ENCODE measurements around the gene TMEM270.
"Not testable (repeated sequence)": the region's sequence is repeated elsewhere in the genome, so short reads cannot be mapped to it uniquely, and the experiment has no call there.

Gene TMEM270

GRCh38 chr7:73833251-73833919, 27.6 kb upstream of the TMEM270 start:
- DNase-seq: no peak

GRCh38 chr7:73834626-73835191, 26.2 kb upstream of the TMEM270 start:
- DNase-seq: no peak

GRCh38 chr7:73837167-73837566, 23.8 kb upstream of the TMEM270 start:
- DNase-seq: not testable (repeated sequence)

- no peak for DNase-seq
Measured at GRCh38 chr7:73838642-73839041, 22.3 kb upstream of the TMEM270 start.

DNA sequence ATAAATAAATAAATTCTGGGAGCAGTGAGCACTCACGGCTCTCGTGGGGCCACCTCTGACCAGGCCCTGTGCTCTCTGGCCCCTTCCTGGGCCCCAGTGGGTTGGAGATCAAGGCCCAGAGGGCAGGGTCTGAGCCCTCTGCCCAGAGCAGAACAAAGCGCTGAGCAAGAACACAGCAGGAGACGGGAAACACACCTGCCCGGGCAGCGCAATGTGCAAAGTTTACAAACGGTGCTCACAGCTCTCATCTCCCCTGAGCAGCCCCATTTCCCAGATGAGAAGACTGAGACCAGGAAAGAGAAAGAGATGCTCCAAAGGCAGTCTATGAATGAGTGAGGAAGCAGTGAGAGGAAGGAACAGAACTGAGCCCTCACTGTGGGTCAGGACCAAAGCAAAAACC, 21.7 kb upstream of the TMEM270 start:
- DNase-seq: no peak

GRCh38 chr7:73839743-73840714, 20.9 kb upstream of the TMEM270 start:
- DNase-seq: no peak

DNA sequence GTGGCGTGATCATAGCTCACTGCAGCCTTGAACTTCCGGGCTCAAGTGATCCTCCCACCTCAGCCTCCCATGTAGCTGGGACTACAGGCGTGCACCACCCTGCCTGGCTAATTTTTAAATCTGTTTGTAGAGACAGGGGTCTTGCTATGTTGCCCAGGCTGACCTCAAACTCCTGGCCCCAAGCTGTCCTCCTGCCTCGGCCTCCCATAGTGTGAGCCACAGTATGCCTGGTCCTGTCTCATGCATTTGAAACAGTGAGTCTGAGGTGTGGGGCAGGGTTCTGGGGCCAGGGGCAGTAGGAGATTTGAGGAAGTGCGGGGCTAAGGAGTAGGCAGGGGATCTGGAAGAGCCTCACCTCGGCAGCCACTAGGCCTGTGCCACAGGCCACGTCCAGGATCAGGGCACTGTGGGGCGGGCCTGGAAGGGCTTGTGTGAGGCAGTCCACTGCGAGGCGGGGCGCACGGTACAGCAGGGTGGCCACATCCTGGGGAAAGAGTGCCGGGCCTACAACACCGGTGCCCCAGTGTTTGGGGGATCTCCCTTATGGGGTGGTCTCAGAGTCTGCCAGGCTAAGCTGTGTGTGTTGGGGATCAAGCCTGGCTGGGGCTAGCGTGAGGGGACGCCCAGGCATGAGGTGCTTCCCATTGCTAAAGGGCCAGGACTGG, 20.1 kb upstream of the TMEM270 start:
- DNase-seq: no peak

- DNase-seq: no peak
Measured at GRCh38 chr7:73841689-73842066, 19.3 kb upstream of the TMEM270 start.

- DNase-seq: peak; percentile 78
Measured at GRCh38 chr7:73842067-73842976, 18.6 kb upstream of the TMEM270 start, which contains the start of gene METTL27. METTL27 (minus strand) TSS chr7:73842516; CDS start chr7:73842140, 376 bp downstream.

DNA sequence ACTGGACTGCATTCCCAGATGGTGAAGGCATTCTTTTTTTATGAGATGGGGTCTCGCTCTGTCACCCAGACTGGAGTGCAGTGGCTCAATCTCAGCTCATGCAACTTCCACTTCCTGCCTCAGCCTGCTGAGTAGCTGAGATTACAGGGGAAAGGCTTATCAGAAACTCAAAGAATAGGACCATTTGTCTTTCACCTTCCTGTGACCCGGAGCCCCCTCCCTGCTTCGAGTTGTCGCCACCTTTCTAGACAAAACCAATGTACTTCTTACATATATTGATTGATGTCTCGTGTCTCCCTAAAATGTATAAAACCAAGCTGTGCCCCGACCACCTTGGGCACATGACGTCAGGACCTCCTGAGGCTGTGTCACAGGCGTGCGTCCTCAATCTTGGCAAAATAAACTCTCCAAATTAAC, 16.8 kb upstream of the TMEM270 start:
- no peak for DNase-seq

GRCh38 chr7:73844848-73845460, 16.0 kb upstream of the TMEM270 start:
- no peak for DNase-seq

- DNase-seq: not testable (repeated sequence)
Measured at GRCh38 chr7:73845701-73846195, 15.2 kb upstream of the TMEM270 start.

- DNase-seq: no peak
Measured at GRCh38 chr7:73847941-73848723, 12.8 kb upstream of the TMEM270 start.

GRCh38 chr7:73850781-73851207, 10.2 kb upstream of the TMEM270 start:
- no peak for DNase-seq

- no peak for DNase-seq
Measured at GRCh38 chr7:73851410-73852338, 9.3 kb upstream of the TMEM270 start.

DNA sequence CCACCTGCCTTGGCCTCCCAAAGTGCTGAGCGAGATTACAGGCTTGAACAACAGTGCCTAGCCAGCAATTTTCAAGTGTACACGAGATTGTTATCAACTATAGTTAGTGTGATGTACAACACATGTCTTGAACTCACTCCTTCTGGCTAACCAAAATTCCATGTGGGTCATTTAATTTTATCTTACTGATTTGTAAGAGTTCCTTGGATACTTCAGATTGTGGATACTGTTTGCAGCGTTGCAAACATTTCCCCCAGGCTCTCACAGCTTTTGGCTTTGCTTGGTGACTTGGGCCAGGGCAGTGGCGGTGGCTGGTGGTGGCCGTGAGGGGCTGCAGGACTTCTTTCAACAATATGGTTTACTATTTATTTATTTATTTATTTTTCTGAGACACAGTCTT, 8.5 kb upstream of the TMEM270 start:
- DNase-seq: no peak

GRCh38 chr7:73856941-73857340, 4.0 kb upstream of the TMEM270 start:
- DNase-seq: no peak

DNA sequence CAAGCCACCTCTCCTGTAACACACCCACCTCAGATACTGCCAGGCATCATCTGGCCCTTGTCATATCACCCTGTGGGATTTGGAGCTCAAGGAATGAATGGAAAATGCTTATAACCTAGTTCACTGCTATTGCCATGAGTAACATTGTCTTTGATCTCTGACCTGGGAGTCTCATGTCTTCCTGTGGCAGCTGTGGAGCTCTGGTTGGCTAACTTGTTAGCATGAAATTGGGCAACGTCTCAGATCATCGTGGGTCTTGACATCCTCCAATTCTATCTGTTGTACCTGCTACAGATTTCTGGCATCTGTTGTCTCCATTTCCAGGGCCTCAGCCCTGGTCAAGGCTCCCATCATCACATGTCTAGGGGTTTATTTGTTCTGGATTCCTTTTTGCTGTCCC, 2.2 kb upstream of the TMEM270 start:
- no peak for DNase-seq

GRCh38 chr7:73861305-73861704, 346 bp downstream of the TMEM270 start:
- no peak for DNase-seq

All from NCI-H2081 treated with DMSO at 0.1 percent for 48 hours (cell line).